Inferior parietal cortex (tissue), 1 donor: ENCODE measurements around the gene DLG2.

Source experiments
- DNase-seq: peaks from one replicate; pipeline ENCODE4 v3.0.0-alpha.2; 2016; ENCODE audit errors: extremely low spot score

DLG2 gene

GRCh38 chr11:85558411-85558810, 68.7 kb downstream of the DLG2 start:
- no peak for DNase-seq

GRCh38 chr11:85551881-85552280, 75.3 kb downstream of the DLG2 start:
- no peak for DNase-seq

DNA sequence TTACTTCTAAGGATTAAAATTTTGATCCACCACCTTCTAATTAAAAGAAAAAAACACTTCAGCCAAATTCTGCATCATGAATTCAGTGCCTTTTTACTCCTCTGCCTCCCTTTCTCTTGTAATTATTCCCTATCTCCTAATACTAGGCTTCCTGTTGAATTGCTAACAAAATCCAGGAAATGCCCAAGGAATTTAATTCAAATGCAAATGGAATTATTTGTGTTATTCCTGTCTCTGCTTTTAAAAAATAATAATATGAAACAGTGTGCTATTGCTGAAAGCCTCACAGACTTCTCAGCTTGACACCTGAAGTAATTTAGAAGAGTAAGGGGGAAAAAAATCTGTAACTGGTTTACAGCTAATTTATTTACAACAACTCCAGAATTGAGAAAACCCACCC, 85.5 kb downstream of the DLG2 start:
- no peak for DNase-seq

DNA sequence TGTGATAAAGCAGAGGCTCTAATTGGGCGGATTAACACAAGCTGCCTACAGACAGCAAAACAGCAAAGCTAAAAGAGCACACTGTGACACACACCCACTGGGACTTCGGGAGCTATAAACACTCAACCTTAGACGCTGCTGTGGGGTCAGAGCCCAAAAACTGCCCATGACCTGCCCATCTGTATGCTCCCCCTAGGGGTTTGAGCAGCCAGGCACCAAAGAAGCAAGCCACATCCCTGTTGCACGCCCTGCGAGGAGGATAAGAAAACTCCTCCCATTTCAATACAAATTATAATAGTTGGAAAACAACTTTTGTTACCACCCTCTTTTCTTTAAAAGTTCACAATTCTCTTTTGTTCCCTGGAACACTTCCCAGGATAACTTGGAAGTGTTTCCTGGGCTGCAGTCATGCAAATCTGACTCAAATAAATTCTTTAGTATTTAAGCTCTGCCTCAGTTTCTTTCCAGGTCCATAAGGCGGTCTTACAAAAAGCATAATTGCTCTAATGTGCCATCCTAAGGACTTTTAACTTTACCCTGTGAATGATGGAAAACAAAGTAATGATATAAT, 86.4 kb downstream of the DLG2 start:
- no peak for DNase-seq

- DNase-seq: no peak
These were observed 87.0 kb downstream of the DLG2 start for GRCh38 chr11:85540181-85540580.

DNA sequence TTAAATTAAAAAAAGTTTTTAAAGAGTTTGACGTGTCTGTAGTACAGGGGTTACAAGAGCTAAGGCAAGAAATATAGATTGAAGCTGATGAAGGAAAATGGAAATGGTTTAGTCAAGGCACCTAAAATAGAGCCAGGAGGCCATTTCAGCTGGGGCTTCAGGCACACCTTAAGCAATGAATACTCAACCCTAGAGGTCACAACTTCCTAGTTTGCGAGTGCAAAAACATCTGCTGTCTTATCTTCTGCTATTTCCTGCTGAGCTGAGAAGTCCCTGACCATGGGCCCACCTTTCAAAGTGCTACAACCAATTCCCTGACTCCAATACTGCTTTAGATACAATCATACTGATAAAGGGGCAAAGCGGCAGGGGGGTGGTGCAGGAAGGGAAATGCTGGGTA, 87.4 kb downstream of the DLG2 start:
- no peak for DNase-seq

DNA sequence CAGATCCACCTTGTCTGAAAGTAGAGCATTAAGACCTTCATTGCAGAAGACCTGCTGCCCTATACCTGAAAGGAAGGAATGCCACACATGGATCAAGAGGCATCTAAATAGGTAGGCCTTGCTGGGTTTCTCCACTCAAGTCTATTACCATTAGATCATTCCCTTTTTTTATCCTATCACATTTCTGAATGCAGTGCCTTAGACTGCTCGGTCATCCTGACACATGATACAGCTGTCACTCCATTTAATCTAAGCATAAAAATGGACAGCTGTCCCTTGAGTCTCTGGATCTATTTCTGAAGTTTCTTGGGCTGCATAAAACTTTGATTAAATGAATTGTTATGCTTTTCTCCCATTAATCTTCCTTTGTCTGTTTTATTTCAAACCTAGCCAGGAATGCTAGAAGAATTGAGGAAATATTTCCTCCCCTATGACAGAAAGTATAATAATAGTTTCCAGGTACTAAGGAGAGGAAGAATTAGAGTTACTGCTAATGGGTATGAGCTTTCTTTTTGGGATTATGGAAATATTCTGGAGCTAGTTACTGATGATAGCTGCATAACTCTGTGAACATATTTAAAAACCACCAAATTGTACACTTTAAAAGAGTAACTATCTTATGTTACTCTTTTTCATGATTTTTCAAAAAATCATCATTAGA, 88.0 kb downstream of the DLG2 start:
- no peak for DNase-seq

DNA sequence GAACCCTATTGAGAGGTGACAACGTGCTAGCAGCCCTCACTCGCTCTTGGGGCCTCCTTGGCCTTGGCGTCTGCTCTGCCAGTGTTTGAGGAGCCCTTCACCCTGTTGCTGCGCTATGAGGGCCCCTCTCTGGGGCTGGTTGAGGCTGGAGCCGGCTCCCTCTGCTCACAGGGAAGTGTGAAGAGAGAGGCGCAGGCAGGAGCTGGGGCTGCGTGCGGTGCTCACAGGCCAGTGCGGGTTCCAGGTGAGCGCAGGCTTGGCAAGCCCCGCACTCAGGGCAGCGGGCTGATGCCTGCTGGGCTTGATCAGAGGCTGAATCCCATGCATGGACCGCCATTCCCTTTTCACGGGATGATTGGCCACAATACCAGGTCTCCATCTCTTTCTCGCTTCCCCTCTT, 90.7 kb downstream of the DLG2 start:
- DNase-seq: no peak

GRCh38 chr11:85534806-85535205, 92.3 kb downstream of the DLG2 start:
- no peak for DNase-seq

DNA sequence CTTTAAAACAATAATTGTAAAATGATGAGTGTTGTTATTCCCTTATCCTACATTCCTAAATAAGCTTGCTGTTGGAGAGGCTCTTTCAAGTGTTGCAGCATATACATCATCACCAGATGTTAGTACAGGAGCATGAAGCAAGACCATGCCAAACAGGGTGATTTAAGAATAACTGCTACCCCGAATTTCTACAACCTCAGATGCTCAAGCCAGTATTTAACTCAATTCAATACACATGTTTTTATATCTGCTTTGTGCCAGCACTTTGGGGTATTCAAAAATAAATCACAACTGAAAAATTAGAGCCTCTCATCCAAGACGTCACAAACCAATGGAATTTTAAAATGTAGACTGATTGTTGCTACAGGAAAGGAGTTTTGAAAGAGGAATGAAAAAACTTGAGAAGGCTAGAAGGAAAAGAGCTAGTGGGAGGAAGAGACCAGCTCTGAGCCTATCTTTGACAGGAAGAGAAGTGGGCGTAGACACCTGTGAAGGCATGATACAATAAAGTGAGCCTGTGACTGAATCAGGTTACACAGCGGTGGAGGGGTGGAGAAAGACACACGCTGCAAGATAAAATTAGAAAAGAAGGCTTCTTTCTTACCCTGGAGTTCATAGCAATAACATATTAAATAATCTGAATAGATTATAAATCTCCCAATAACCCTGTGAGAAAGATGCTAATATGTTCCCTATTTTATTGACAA, 95.8 kb downstream of the DLG2 start:
- DNase-seq: no peak

DNA sequence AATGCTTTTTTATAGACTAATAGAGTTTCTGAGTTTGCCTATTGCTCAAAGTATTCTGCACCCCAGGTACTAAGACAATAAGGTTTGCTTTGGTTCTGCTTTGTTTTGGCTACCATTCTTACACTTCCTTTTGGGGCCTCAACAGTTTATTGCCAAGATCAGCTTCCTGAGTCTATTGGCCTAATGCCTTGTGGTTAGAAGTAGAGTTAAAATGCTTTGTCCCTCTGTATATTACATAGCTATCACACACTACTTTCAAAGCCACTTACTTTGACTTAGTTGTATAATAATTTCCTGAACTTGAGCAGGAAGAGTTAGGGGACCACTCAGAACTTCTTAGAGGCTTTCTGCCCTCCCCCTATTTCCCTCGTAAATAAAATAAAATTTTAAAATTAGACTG, 96.5 kb downstream of the DLG2 start:
- no peak for DNase-seq

- no peak for DNase-seq
These were observed 100.6 kb downstream of the DLG2 start for GRCh38 chr11:85526564-85526963.

DNA sequence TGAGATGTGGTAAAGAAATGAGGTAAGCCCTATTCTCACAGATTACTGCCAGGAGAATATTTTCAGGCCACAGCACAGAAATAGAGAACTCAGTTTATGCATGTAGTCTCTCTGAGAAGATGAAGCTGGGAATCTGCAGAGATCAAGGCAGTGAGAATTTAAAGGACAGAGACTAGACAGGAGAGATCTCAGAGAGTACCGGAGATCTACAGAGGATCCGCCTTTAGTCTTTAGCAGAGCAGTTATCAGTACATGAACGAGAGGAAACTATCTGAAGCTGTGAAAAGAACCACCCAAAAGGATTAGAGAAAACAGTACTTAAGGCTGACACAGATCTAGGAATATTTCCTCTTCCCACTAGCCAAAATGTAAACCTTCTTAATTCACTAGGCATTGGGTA, 101.5 kb downstream of the DLG2 start:
- DNase-seq: no peak

DNA sequence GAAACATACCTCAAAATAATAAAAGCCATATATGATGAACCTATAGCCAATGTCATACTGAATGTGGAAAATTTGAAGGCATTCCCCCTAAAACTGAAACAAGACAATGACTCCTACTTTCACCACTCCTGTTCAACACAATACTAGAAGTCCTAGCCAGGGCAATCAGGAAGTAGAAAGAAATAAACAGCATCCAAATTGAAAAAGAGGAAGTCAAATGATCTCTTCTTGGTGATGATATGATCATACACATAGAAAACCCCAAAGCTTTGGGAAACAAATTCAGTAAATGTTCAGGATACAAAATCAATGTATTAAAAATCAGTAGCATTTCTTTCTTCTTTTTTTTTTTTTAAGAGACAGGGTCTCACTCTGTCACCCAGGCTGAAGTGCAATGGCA, 109.9 kb downstream of the DLG2 start:
- DNase-seq: no peak

GRCh38 chr11:85495918-85496317, 131.2 kb downstream of the DLG2 start:
- no peak for DNase-seq

DNA sequence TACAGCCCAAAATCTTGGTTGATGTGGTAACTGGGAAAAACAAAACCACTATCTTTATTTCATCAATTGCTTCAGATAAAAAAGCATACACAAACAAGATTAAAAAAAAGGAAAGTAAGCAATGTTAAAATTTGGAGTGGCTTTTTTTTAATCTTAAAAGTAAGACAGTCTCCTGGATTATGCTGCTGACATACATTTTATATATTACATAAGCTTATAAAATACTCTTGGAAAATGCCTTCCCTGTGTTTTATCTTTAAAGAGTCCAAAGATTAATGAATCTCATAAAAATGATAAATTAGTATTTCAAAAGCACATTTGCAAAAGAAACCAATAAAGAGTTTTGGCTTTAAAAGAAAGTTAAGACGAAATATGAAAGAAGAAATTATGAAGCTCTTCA, 132.7 kb downstream of the DLG2 start:
- no peak for DNase-seq

DNA sequence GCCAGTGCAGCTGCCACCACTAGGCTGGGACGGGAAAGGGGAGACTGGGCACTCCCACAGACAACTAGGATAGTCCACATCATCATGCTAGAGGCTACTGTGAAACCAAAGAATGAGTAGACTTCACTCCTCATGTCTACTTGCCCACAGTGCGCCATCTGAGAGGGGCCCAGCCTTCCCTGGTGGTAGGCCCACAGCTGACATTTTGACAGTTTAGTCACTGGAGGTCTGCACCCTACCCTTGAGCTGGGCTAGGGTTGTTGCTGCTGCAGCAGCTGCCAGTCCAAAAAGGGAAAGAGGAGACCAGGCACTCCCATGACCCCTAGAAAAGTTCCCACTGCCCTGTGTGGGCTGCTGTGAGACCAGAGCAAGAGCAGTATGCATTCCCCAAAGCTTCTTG, 141.2 kb downstream of the DLG2 start:
- no peak for DNase-seq

- DNase-seq: no peak
These were observed 143.3 kb downstream of the DLG2 start for GRCh38 chr11:85483861-85484260.

- no peak for DNase-seq
These were observed 145.3 kb downstream of the DLG2 start for GRCh38 chr11:85481862-85482261.

DNA sequence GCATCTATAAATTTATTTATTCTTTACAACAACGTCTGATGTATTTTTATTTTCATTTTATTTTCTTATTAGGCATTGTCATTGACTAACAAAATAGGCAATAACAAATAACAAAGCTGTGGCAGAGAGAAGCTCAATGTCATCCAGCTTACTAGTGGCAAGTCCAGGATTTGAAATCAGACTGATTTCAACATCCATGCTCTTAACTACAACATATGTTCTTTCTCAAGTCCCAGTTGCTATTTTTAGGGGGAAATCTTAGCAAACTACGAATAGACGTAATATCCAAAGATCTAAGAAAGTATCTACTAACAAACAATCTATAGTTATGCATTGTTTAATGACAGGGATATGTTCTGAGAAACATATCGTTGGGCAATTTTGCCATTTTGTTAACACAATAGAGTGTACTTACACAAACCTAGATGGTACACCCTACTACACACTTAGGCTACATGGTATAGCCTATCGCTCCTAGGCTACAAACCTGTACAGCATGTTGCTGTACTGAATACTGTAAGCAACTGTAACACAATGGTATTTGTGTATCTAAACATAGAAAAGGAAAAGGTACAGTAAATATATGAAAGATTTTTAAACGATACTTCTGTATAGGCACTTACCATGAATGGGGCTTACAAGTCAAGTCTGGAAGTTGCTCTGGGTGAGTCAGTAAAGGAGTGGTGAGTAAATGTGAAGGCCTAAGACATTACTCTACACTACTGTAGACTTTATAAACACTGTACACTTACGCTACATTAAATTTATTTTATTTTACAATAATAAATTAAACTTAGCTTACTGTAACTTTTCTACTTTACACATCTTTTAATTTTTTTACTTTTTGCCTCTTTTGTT, 151.3 kb downstream of the DLG2 start:
- DNase-seq: no peak

- DNase-seq: no peak
These were observed 154.2 kb downstream of the DLG2 start for GRCh38 chr11:85472953-85473352.

GRCh38 chr11:85464283-85464682, 162.9 kb downstream of the DLG2 start:
- DNase-seq: no peak
